Upper lobe of right lung (tissue), 1 donor: ENCODE measurements around the gene LTBP2. TPM values are rescaled to one million over a fixed set of nuclear protein-coding genes. Genes with fewer than 3 reads are reported as not detected.

ENCODE experiments used
- ATAC-seq: fragments of 200-7000 bp; cut with Tn5 transposase; one replicate; pipeline ENCODE4 v1.9.1; 2020; ENCODE audit warnings: mild to moderate bottlenecking, moderate library complexity
- DNase-seq: peaks from one replicate; pipeline ENCODE4 v3.0.0-alpha.2; 2020
- H3K27ac ChIP-seq: fragments of 200-600 bp; one replicate; pipeline ENCODE4 v1.8.0; 2022
- H3K27me3 ChIP-seq: fragments of 200-600 bp; one replicate; pipeline ENCODE4 v1.8.0; 2022; ENCODE audit warnings: mild to moderate bottlenecking
- H3K36me3 ChIP-seq: fragments of 200-600 bp; one replicate; pipeline ENCODE4 v1.8.0; 2022
- H3K4me1 ChIP-seq: fragments of 200-600 bp; one replicate; pipeline ENCODE4 v1.8.0; 2022
- H3K4me3 ChIP-seq: fragments of 200-600 bp; one replicate; pipeline ENCODE4 v1.8.0; 2022; ENCODE audit warnings: mild to moderate bottlenecking
- H3K9me3 ChIP-seq: fragments of 200-600 bp; one replicate; pipeline ENCODE4 v1.8.0; 2022
- intact Hi-C: fragments of 100-400 bp; cut with DNase I; formaldehyde crosslinking; loops from one replicate; pipeline ENCODE4 v1.11.0; 2022
- total RNA-seq: library from RNA; stranded (reverse); fragmentation: NEBNext Ultra II Directional; extraction: Animal tissue kit (Norgen Biotek cat#: 25700); gene quantifications from one replicate; pipeline ENCODE4 v1.2.1, GENCODE V29; 2021
- TF ChIP-seq, protein P1 (sequence below): fragments of 200-600 bp; IDR thresholded peaks from one replicate; pipeline ENCODE4 v1.8.0; 2022; ENCODE audit warnings: antibody characterized with exemption
- donor health status: DM: no; HTN: yes; CAD: no; lungs with severe emphysema.

Gene LTBP2
- total RNA-seq, 1 donor from 2014 or later = 117 TPM

DNA sequence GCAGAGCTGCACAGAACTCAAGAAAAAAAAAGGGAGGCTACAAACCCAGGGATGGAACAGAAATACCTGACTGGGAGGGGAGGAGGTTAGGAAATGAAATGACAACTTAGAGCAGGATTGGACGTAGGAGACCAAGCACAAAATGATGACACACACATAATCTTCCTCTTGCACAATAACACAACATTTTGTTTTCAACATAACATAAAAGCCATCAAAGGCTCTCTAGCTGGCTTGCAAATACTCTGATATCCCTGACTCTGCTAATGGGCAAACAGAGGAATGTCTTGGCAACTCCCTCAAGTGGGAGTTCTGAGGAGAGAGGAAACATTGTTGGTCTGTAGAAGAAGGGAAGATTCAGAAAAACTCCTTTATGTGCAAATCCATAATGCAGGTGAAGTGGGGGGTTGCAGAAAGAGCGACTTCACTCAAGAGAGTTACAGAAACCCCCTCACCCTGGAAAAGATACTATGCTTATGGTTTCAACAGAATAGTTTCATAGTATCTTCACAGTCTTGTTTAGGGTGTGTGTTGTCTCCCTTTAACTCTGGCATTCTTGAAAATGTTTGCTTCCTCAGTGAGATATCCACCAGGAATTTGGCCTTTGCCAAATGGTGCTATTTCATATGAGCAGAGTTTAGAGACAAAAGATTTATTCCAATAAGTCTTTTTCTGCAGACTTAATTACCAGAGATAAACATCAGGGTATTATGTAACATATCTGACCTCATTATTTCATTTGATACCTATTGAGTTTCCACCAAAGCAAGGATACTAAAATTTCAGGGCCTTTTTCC lies 43.8 kb upstream of the LTBP2 start:
- Histone ChIP-seq H3K4me1 (peaks cover 10% of the 10 kb centered on the region), H3K9me3 (no peaks in the 10 kb centered on the region), H3K4me3 (no peak overlapping the region), H3K27ac (no peak overlapping the region), H3K36me3 (peaks cover 15% of the 10 kb centered on the region), H3K27me3 (no peaks in the 10 kb centered on the region)
- ATAC-seq = no peak
- intact Hi-C loops = no loop called here
- DNase-seq = no peak
- TF ChIP-seq, protein P1, sequence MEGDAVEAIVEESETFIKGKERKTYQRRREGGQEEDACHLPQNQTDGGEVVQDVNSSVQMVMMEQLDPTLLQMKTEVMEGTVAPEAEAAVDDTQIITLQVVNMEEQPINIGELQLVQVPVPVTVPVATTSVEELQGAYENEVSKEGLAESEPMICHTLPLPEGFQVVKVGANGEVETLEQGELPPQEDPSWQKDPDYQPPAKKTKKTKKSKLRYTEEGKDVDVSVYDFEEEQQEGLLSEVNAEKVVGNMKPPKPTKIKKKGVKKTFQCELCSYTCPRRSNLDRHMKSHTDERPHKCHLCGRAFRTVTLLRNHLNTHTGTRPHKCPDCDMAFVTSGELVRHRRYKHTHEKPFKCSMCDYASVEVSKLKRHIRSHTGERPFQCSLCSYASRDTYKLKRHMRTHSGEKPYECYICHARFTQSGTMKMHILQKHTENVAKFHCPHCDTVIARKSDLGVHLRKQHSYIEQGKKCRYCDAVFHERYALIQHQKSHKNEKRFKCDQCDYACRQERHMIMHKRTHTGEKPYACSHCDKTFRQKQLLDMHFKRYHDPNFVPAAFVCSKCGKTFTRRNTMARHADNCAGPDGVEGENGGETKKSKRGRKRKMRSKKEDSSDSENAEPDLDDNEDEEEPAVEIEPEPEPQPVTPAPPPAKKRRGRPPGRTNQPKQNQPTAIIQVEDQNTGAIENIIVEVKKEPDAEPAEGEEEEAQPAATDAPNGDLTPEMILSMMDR = no peak

DNA sequence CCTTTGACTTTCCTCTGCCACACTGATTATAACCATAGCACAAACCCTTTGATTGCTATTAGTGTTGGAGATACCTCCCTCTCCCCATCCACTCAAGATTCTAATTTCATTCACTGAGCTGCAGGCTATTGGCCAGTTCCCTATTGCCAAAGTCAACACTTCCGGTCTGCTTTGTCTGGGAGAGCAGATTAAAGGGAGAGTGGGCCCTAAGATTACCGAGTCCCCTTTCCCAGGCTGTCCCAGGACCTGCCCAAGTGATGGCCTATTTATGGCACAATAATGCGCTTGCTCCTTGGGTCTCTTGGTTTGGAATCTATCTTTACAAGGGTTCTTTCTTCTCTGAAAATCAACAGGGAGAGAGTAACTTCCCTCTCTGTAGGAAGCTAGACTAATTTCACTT lies 42.9 kb upstream of the LTBP2 start:
- no peak for DNase-seq
- Histone ChIP-seq H3K27me3 (no peaks in the 10 kb centered on the region), H3K36me3 (peaks cover 12% of the 10 kb centered on the region), H3K4me1 (peaks cover 10% of the 10 kb centered on the region), H3K4me3 (no peak overlapping the region), H3K27ac (no peak overlapping the region), H3K9me3 (no peaks in the 10 kb centered on the region)
- TF ChIP-seq, protein P1 = no peak
- no peak for ATAC-seq
- intact Hi-C loops = no loop called here

DNA sequence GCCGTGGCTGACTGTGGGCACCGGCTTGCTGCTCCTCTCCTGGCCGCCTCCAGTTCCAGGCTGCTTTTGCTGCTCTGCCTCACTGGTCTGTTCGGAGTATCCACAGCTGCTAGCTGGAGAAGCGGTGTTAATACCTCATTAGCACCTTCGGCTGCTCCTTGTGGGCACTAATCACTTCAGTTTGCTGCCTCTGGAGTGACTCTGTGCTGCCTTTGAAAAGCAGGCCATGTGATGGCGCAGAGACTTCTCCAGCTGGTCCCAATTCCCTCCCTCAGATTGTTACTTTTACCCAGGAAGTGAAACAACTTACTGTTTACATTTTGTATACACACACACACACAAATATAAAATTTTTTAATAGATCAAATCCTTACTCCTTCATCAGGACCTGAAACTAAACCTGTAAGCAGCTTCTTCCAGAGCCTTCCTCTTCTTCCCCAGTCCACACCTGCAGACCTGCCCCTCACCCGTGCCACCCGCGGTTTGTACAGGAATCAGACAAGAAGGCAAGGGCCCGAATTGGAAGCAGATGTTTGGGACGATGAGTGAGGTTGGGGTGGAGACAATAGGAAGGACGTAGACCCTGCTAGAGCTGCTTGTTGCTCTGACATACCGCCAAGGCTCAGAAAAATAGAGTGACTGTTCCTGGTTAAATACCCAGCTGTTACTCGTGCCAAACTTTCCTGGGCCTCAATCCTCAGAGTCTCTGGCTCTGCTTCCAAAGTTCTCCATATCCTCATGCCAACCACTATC lies 41.5 kb upstream of the LTBP2 start:
- H3K36me3 ChIP-seq = peaks cover 12% of the 10 kb centered on the region
- peaks cover 10% of the 10 kb centered on the region for H3K4me1 ChIP-seq
- H3K9me3 ChIP-seq = no peaks in the 10 kb centered on the region
- H3K27me3 ChIP-seq = no peaks in the 10 kb centered on the region
- no peak for ATAC-seq
- H3K4me3 ChIP-seq = no peak overlapping the region
- H3K27ac ChIP-seq = no peak overlapping the region
- intact Hi-C loops = no loop called here
- DNase-seq = no peak
- TF ChIP-seq, protein P1 = no peak

DNA sequence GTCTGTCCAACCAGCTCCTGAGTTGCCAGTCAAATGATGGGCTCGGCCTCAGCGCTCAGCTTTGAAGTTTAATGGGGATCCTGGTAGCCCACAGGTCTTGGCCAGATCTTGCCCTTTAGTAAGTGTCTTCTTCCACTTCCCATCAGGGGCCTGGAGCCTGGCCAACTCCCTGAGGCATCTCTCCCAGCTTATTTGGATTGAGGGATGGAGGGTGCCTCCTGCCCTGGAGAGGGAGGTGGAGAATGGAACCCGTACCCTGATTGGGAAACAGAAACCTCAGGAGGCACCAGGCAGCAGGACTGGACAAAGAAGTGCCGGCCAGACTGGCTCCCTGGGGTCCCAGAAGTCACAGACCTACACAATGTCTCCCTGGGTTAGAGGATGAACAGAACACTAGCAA lies 40.5 kb upstream of the LTBP2 start:
- no peaks in the 10 kb centered on the region for H3K9me3 ChIP-seq
- no peak for DNase-seq
- ATAC-seq = no peak
- H3K36me3 ChIP-seq = peaks cover 8% of the 10 kb centered on the region
- intact Hi-C loops = no loop called here
- H3K4me1 ChIP-seq = peaks cover 17% of the 10 kb centered on the region
- no peak overlapping the region for H3K4me3 ChIP-seq
- TF ChIP-seq, protein P1 = no peak
- no peaks in the 10 kb centered on the region for H3K27me3 ChIP-seq
- no peak overlapping the region for H3K27ac ChIP-seq

DNA sequence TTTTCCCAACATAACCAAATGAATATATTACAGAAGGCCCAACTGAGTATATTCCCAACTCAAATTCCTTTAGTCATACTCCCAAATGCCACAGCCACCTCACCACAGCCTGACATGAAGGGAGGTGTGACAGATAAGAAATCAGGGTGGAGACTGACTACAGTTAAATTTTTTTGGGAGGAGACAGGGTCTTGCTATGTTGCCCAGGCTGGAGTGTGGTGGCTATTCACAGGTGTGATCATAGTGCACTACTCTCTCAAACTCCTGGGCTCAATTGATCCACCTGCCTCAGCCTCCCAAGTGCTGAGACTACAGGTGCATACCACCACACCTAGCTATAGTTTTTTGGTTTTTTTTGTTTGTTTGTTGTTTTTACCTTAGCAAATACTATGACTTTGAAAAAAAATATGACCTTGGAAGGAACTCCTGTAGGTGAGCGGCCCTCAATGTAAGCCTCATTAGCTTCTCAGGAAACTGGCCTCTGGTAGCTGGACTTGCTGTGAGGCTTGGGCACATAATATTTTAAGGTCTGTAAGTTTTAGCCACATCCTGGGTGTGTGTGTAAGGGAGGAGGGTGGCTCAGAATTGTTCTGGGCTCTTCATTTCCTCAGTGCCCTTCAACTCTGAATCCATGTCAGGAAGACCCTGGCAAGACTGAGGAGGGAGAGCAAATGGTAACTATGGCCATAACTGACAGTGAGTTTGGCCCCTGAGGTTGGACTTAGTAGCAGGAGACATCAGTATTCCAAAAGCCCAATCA lies 39.1 kb upstream of the LTBP2 start:
- TF ChIP-seq, protein P1 = no peak
- ATAC-seq (no peak), DNase-seq (no peak)
- Histone ChIP-seq H3K36me3 (no peaks in the 10 kb centered on the region), H3K4me3 (no peak overlapping the region), H3K4me1 (peaks cover 21% of the 10 kb centered on the region), H3K27ac (no peak overlapping the region), H3K9me3 (no peaks in the 10 kb centered on the region), H3K27me3 (no peaks in the 10 kb centered on the region)
- intact Hi-C loops = no loop called here
